HS-27A (cell line): ENCODE results near the gene PTGER3.
"Not testable (repeated sequence)": the region's sequence is repeated elsewhere in the genome, so short reads cannot be mapped to it uniquely, and the experiment has no call there.

ENCODE experiments used
- DNase-seq: peaks from one replicate; pipeline ENCODE4 v3.0.0-alpha.2; 2012; ENCODE audit warnings: low read depth, missing footprints

PTGER3 gene

GRCh38 chr1:71002709-71003475 is 44.7 kb downstream of the PTGER3 start:
- DNase-seq: no peak

GRCh38 chr1:71001624-71002023 is 46.0 kb downstream of the PTGER3 start:
- no peak for DNase-seq

GRCh38 chr1:70997793-70998192 is 49.8 kb downstream of the PTGER3 start:
- DNase-seq: no peak

- DNase-seq: no peak
Observed at GRCh38 chr1:70994753-70995268, 52.8 kb downstream of the PTGER3 start.

- no peak for DNase-seq
Observed at GRCh38 chr1:70993798-70994197, 53.8 kb downstream of the PTGER3 start.

GRCh38 chr1:70992521-70992920 is 55.1 kb downstream of the PTGER3 start:
- no peak for DNase-seq

GRCh38 chr1:70990469-70991253 is 57.0 kb downstream of the PTGER3 start:
- DNase-seq: no peak

- no peak for DNase-seq
Observed at GRCh38 chr1:70987497-70987896, 60.1 kb downstream of the PTGER3 start.

- DNase-seq: not testable (repeated sequence)
Observed at GRCh38 chr1:70985776-70986225, 61.8 kb downstream of the PTGER3 start.

- DNase-seq: not testable (repeated sequence)
Observed at GRCh38 chr1:70985278-70985677, 62.3 kb downstream of the PTGER3 start.

- no peak for DNase-seq
Observed at GRCh38 chr1:70980361-70980760, 67.3 kb downstream of the PTGER3 start.

- DNase-seq: no peak
Observed at GRCh38 chr1:70979881-70980280, 67.7 kb downstream of the PTGER3 start.

GRCh38 chr1:70979313-70979712 is 68.3 kb downstream of the PTGER3 start:
- no peak for DNase-seq

GRCh38 chr1:70978623-70979022 is 69.0 kb downstream of the PTGER3 start:
- no peak for DNase-seq

GRCh38 chr1:70977575-70977974 is 70.0 kb downstream of the PTGER3 start:
- DNase-seq: no peak

GRCh38 chr1:70977041-70977440 is 70.6 kb downstream of the PTGER3 start:
- DNase-seq: no peak

GRCh38 chr1:70973754-70974153 is 73.9 kb downstream of the PTGER3 start:
- DNase-seq: no peak

- DNase-seq: no peak
Observed at GRCh38 chr1:70970407-70970806, 77.2 kb downstream of the PTGER3 start.

- no peak for DNase-seq
Observed at GRCh38 chr1:70966018-70966638, 81.5 kb downstream of the PTGER3 start.

- no peak for DNase-seq
Observed at GRCh38 chr1:70963374-70963773, 84.2 kb downstream of the PTGER3 start.

- DNase-seq: no peak
Observed at GRCh38 chr1:70961374-70961975, 86.1 kb downstream of the PTGER3 start.

- DNase-seq: no peak
Observed at GRCh38 chr1:70948396-70949017, 99.1 kb downstream of the PTGER3 start.
